WTC11 (cell line): ENCODE measurements around the gene RAPGEF1. TPM values are rescaled to one million over a fixed set of nuclear protein-coding genes. Genes with fewer than 3 reads are reported as not detected.

Experiments used
- MLX ChIP-seq: sonication (generic); formaldehyde crosslinking; IDR thresholded peaks from 2 replicates; pipeline ENCODE4 v1.8.1; 2023; ENCODE audit warnings: mild to moderate bottlenecking, missing genetic modification reagents, moderate library complexity
- ZNF121 ChIP-seq: sonication (generic); formaldehyde crosslinking; IDR thresholded peaks from 2 replicates; pipeline ENCODE4 v1.8.0; 2023; ENCODE audit warnings: missing genetic modification reagents
- total RNA-seq: library from RNA; stranded (reverse); gene quantifications from 3 replicates; pipeline ENCODE4 v1.2.3, GENCODE V29; 2021
- TF ChIP-seq, protein P1 (sequence below): sonication (generic); formaldehyde crosslinking; IDR thresholded peaks from 2 replicates; pipeline ENCODE4 v1.8.1; 2023; ENCODE audit warnings: mild to moderate bottlenecking, missing genetic modification reagents, borderline replicate concordance
- TF ChIP-seq, protein P2 (sequence below): sonication (generic); formaldehyde crosslinking; IDR thresholded peaks from 2 replicates; pipeline ENCODE4 v1.8.0; 2022; ENCODE audit warnings: mild to moderate bottlenecking, missing genetic modification reagents

Gene RAPGEF1
- total RNA-seq, 1 experiment from 2014 or later = 66.2 TPM

DNA sequence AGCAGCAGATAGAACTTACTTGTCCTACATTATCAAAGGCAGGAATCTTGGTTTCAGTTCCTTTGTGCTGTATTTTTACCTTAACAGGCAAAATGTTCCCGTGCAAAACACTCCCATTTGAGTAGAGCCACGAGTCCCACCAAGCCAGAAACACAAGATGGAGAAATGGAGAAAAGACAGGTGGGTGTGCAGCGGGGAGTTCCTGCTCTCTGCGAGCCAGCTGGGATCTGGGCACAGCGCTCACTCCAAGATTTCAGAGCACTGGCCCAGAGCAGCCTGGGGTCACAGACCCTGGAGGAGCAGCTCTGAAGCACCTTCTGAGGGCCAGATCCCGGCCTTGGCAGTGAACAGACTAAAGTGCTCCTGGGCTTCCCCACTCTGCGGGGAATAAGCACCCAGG is 211.7 kb downstream of the RAPGEF1 start (continued):
- TF ChIP-seq, protein P1, sequence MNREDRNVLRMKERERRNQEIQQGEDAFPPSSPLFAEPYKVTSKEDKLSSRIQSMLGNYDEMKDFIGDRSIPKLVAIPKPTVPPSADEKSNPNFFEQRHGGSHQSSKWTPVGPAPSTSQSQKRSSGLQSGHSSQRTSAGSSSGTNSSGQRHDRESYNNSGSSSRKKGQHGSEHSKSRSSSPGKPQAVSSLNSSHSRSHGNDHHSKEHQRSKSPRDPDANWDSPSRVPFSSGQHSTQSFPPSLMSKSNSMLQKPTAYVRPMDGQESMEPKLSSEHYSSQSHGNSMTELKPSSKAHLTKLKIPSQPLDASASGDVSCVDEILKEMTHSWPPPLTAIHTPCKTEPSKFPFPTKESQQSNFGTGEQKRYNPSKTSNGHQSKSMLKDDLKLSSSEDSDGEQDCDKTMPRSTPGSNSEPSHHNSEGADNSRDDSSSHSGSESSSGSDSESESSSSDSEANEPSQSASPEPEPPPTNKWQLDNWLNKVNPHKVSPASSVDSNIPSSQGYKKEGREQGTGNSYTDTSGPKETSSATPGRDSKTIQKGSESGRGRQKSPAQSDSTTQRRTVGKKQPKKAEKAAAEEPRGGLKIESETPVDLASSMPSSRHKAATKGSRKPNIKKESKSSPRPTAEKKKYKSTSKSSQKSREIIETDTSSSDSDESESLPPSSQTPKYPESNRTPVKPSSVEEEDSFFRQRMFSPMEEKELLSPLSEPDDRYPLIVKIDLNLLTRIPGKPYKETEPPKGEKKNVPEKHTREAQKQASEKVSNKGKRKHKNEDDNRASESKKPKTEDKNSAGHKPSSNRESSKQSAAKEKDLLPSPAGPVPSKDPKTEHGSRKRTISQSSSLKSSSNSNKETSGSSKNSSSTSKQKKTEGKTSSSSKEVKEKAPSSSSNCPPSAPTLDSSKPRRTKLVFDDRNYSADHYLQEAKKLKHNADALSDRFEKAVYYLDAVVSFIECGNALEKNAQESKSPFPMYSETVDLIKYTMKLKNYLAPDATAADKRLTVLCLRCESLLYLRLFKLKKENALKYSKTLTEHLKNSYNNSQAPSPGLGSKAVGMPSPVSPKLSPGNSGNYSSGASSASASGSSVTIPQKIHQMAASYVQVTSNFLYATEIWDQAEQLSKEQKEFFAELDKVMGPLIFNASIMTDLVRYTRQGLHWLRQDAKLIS = no peak
- TF ChIP-seq ZNF121 (CRISPR knock-in tag) (no peak), MLX (CRISPR knock-in tag) (no peak)
- TF ChIP-seq, protein P2, sequence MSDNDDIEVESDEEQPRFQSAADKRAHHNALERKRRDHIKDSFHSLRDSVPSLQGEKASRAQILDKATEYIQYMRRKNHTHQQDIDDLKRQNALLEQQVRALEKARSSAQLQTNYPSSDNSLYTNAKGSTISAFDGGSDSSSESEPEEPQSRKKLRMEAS (CRISPR knock-in tag) = no peak

Other genes with a start within 250 kb of the RAPGEF1 start
- gene POMT1, start 237.2 kb downstream of the RAPGEF1 start, total RNA-seq = 35.2 to 36.4 TPM (median 36.2 TPM) in 3 replicates
- gene UCK1, start 208.8 kb downstream of the RAPGEF1 start, total RNA-seq = 28.0 to 30.6 TPM (median 29.6 TPM) in 3 replicates
- gene PRRT1B, start 194.6 kb downstream of the RAPGEF1 start, total RNA-seq = 0.48 to 1.2 TPM (median 0.78 TPM) in 3 replicates